ENCODE data around the gene KCNC1.

The KCNC1 gene

DNA sequence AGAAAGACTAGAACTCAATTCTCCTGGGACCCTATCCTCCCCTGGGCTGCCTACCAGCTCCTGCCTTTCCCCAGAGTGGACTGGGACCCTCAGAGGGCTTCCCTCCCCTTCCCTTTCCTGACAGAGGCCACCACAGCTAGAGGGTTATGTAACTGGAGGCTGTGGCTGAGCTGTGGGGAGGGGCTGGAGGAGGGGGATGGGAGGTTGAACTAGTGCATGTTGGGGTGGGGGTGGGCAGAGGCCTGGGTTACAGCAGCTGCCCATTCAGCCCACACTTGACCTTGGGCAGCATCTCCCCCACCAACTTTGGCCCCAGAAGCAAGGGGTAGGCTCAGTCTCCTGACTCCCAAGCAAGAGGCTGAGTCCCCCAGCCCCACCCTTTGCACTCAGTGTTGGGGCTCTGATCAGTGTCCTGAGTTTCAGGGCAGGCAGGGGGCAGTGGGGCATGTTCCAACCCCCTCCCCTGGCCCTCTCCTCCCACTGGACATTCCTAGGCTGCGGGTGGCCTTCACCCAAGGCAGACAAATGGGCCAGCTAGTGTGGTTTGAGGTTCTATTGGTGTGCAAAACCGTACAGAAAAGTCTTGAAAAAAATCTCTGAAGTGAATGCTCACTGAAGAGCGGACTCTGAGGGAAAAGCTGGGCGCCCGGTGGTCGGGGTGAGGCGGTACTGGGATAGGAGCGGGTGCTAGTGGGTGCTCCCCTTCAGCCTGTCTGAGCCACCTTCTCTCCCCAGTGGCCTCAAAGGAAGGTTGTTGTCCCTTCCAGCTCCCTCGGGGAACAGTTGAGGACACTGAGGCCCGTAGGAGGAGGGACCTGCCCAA, 3.8 kb downstream of the KCNC1 start:
- no peak for DNase-seq (ENCODE audit: low read depth)

DNA sequence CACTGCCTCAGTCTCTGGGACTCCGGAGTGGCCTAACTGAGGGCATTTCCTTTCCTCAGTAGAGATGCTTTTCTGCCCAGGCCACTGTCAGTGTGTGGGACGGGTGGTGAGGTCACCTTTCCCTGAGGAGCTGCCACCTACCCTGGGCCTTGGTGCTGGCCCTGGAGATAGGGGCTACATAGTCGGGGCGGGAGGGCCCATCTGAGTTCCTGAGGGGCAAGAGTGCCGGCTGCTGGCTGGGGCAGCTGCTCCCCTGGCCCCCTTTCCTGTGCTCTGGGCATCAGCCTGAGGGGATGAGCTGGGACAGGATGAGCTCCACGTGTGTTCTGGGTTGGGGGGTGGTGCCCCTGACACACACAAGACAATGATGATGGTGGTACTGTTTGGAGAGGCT, 5.4 kb downstream of the KCNC1 start:
- DNase-seq (ENCODE audit: low read depth): no peak

DNA sequence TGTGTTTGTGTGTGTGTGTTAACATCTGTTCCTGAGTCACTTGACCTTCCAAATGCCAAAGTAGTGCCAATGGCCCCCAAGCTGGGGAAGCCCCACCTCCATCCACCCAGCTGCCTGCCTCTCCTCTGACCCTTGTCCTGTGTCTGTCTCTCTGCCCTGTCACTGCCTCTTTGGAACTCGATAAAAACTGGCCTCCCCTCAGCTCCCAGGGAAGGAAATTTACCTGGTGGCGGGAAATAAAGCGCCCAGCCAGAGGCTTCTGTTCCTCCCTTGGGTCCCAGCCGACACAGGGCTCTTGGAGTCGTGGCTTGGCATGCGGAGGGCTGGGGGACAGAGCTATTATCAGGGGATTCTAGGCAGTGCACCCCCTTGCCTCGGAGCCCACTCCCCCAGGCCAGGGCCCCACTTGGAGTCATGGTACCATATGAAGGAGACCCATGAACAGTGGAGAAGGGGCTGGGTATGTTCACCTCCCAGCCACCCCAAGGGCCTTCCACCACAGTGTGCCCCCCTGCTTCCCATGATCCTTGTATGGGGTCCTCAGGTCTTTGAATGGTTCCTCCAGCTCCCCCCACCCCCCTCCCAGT, 6.2 kb downstream of the KCNC1 start:
- DNase-seq (ENCODE audit: low read depth): no peak

DNA sequence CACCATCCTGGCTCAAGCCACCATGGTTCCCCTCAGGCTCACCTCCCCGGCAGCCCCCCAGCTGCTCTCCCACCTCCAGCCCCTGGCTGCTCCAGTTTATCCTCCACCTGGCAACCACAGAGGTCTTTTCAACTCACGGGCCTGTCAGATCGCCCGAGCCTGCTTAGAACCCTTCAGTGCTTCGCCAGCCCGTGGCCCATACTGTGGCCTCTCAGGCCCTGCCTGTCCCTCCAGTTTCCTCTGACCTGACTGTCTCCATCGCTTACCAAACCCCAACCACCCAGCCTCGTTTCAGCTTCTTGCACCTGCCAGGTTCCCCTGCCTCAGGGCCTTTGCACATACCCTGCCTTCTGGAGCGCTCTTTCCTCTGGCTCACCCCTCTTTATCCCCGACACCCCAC, 6.9 kb downstream of the KCNC1 start:
- DNase-seq (ENCODE audit: low read depth): no peak

DNA sequence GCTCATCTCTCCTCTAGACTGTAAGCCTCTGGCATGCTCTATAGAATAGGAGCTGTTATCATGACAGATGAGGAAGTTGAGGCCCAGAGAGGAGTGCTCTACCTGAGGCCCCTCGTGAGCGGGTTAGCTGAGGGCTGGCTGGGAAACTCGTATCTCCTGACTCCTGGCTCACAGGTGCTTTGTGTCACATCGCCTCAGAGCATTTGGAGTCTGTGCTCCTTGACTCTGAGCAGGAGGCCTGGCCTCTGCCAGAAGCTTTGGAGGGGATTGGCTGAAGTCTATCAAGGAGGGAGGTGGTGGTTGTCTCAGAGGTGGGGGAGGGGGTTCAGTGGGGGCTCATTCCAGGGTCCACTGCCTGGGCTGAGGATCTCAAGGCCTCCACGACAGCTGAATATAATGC, 7.4 kb downstream of the KCNC1 start:
- DNase-seq (ENCODE audit: low read depth): no peak

DNA sequence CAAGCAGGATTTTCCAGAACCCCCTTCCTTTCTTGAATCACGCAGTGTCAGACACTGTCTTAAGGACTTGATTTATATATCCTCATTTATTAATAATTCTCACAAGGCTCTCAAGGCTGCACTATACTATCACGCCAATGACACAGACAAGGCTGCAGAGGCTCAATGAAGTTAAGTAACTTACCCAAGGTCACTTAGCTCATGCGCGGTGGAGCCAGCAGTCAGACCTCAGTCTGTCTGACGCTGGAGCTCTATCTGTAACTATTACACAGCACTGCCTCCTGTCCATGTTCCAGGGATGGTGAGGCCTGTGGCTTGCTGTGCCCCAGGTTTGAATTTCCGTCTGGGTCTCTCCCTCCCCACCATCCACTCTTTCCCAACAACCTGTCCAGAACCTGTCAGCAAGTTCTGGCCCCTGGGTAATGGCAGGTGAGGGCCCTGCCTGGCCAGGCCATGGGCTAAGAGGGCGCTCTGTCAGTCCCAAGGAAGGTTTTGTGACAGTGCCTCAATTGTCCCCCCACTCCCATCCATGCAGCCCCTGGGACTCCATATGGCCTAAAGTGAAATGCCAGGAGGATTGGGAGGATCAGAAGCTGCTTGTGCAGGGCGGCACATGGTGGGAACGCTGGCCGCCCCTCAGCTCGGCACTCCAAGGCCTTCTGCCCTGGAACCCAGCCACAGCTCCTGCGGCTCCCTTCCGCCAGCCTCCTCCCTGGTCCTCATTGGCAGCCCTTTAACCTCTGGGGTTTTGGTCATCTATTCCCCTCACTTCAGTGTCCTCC, 8.6 kb downstream of the KCNC1 start:
- no peak for DNase-seq (ENCODE audit: low read depth)

DNA sequence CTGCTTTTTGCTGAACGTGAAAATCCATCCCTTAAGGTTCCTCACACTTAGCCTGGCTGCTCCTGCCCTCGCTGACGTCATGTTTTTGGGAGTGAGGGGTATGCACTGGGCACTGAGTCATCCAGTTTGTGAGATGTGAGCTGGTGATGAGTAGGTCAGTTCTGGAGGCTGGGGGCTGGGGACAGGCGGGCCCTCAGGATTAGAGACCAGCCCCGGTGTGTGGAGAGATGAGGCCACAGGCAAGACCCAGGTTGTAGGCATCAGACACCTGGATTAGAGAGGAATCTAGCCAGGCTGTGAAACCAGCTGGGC, 9.2 kb downstream of the KCNC1 start:
- no peak for DNase-seq (ENCODE audit: low read depth)

DNA sequence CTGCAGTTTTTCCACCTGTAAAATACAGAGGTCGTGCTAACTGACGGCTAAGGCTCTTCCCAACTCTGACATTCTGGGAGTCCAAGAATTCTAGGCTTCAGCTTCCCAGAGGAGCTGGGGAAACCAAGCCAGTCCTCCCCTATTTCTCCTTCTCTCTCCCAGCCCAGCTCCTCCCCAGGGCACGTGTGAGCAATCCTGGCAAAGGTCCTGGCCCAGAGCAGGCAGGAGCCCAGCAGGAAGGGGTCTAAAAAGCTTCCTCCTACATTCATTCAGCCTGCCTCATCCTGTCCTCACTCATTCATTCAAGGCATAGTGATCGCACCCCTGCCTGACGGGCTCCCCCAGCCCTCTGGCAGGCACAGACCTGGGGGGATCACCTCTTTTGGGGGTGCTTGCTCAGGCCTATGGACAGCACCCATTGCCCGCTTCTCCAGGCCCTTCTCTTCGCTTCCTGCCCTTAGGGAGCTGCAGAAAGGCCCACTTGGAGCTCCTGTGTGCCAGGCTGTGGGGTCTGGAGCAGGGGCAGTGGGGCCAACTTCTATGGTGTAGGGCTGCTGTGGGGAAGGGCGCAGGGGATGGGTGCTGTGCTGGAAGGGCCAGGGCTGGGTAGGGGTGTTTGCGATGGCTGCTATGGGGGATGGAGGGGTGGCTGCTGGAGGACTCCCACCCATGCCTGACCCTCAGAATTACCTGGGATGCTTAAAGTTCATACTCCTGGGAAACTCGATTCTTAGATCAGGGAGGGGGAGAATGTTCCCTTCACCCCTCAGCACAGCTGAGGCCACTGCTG, 9.8 kb downstream of the KCNC1 start:
- DNase-seq (ENCODE audit: low read depth): no peak

DNA sequence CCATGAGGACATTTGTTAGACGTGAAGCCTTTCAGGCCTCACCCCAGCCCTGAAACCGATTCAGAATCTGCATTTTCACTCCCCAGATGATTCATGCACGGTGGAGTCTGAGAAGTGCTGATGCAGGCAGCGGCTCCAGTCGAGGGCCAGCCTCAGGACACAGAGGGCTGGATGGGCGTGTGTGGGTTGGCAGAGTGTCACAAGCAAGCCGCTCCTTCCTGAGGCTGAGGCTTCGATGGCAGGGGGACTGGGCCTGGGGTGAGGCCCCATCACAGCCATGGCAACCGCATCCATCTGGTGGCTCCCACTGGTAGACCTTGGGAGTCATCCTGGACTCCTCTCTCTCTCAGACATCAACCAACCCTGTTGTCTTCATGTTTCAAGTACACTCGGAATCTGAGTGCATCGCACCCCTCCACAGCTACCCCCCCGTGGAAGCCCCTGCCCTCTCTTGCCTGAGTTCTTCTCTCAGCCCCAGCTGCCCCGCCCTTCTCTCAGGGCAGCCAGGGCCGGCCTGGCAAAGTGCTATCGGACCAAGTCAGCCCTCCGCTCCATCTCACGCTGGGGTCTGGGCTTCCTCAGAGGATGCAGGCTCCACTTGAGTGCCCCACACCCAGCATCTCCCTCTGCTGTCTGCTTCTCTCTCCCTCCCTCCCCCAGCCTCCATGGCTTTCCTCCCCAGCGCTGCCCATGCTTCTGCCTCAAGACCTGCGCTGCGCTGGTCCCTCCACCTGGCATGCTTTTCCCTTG, 10.6 kb downstream of the KCNC1 start:
- no peak for DNase-seq (ENCODE audit: low read depth)

DNA sequence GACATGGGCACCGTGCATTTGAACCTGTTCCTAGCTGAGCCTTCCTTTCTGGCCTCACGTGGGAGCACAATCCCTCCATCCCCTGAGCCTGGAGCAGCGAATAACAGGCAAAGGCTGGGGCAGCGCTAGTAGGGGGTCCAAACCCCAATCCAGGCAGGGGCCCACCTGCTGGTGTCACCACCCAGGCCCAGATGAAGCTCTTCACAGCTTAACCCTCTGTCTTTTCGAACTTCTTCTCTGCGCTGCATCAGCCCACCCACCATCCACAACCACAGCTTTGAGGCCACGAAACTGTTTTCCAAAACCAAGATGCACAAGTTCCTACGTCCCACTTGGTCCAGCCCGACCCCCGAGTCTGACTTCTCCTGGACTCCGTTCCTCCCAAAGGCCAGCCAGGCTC, 11.5 kb downstream of the KCNC1 start:
- no peak for DNase-seq (ENCODE audit: low read depth)

DNA sequence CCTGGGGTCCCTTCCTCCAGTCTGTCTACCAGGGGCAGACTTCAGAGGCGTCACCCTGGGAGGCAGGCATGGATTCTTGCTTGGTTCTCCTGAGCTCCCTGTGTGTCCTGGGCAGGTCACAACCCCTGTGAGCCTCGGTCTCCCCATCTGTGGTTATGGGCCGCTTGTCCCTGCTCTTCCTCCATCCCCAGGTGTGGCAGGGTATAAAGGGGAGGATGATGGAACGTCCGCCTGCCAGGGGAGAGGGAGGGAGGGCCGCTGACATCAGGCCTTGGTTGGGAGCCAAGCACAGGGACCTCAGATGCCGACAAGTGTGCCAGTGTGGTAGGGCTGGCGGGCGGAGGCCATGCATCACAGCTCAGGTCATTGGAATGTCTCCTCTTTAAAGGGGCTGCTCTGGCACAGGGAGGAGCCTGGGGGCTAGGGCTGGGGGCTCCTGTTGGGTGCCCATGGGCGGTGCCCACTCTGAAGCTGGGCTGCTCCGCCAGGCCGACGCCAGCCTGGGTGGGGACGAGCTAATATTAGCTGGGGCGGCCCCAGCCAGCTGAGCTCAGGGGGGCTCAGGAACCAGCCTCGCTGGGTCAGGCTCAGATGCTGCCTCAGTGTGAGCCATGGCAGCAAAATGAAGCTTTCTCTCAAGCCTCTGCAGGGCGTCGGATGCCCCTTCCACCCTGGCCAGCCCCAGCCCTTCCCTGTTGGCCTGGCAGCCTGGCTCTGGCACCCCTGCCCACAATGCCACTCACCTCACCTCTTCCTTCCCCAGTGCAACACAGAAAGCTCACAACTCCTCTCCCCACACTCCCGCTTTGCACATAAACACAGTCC, 12.8 kb downstream of the KCNC1 start:
- DNase-seq (ENCODE audit: low read depth): no peak

DNA sequence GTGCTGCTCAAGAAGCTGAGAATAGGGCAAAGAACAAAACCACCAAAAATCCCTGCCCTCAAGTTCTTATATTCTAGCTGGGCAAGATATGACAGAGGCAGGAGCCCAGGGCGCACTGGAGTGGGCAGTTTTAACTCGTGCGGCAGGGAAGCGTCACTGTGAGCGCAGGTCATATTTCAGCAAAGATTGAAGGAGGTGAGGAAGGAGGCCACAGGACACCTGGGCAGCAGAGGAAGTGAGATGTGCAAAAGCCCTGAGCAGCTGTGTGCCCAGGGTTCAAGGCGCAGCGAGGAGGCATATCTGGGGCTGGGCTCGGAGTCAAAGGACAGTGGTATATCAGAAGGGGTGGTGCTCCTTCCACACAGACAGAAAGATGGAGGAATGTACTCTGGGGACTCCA, 13.5 kb downstream of the KCNC1 start:
- no peak for DNase-seq (ENCODE audit: low read depth)

DNA sequence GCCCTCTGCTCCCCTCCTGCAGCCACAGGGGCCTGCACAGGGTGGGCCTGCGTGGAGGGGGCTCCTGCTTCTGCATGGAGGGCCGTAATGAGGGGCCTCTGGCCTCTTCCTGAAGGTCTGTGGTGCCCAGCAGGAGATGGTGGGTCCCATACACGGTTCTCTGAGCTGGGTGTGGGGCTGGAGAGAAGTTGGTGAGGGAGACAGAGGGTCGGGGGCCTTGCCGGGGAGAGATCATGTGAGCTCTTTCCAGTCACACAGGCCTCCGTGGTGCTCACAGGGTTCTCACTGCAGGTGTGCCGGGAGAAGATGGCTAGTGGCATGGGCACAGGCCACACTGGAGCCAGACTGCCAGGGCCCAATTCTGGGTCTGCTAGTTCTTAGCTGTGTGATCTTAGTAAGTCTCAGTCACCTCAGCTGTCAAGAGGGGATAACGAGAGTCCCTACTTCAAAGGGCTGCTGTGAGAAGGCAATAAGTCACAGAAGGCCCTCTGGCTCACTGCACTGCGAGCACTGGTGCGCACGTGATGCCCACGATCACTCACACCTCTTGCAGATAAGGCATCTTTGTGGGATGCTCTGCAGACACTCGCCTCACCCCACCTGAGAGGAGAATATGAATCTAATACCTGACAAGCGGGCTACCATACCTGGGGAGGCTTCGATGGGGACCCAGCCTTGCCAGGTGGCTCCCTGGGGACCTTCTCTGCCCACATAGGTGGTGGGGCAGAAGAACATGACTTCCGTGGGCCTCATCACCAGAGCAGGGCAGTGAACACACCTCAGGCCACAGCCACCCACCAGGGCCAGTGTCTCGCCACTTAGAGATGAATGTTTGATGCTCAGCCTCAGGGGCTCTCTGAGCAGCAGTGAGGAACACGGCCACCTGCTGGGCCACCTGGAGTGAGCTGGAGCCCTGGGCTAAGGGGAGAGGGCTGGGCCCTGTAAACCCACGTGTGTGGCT, 14.5 kb downstream of the KCNC1 start:
- no peak for DNase-seq (ENCODE audit: low read depth)

DNA sequence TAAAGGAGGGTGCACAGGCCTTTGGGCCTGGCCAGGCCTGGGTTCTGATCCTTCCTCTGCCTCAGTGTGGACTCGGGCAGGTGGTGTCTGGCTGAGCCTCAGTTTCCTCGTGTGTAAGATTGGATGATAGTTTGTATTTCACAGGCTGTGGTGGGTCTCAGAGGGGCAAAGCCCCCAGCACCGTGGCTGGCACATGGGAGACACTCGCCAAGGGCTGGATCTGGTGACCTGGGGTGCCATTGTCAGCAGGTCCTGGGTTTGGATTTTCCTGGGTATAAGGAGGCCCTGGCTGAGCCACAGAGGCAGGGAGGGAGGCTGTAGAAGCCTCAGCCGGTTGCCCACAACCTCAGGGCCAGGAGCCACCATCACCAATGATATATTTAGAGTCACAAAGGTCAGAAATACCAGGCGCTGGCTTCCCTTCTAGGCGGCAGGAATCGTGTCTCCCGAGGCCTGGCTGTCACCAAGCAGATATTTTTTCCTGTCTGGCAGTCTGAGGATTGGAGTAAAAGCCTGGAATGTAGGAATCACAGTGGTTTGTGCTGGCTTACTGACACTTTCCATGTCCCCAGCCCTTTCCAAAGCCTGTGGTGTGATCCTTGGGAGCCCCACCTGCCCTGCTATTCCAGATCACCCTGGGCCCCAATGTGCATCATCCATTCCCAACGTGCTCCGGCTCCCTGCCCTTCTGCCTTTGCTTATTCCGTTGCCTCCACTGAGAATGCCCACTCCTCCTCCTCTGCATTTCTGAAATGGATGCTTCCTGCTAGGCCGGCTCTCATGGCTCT, 15.6 kb downstream of the KCNC1 start:
- DNase-seq (ENCODE audit: low read depth): no peak

DNA sequence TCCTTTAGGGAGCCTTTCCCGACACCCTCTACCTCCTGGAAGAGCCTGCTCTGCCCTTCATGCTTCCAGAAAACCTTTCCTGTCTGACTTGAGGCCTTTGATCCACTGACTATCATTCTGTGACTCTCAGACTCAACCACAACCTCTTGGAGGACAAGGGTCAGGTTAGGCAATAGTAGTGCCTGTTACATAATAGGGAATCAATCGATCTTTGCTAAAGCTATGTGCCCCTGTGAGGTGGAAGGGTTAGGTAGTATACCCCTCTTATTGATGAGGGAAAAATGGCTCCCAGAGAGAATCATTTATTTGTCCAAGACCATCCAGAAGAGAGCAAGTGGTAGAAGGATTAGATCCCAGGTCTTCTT, 16.2 kb downstream of the KCNC1 start:
- no peak for DNase-seq (ENCODE audit: low read depth)

DNA sequence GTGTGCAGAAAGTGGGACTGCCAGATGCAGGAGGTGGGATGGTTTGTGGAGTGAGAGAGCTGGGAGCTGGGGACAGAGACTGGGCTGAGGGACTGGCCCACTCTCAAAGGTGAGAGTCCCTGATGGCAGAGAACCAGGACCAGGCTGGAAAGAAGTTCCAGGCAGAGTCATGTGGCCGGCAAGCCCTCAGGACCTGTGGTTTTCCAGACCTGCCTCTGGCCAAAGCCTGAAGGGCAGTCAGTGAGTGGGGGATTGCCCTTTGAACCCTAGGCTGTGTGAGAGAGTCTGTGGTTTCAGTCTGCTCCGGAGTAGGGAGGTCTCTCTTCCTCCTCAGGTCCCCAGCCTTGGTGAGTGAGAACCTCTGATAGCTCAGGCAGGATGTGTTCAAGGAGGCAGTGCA, 17.0 kb downstream of the KCNC1 start:
- no peak for DNase-seq (ENCODE audit: low read depth)

DNA sequence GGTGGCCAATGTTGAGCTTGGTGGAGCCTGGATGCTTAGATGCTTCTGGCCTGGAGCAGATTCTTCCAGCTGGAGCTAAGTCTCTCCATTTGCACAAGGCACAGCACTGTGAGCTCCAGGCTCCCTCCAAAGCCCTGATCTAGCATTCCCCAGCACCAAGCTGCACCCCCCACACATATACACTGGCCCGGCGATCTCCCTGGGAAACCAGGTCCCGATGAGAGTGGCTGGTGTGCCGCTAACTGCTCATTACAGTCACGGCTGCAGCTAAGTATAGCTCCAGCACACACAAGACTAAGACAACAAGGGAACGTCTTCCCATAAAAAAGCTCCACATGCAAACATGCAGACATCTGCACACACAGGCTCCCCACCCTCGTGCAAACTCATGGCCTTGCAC, 17.6 kb downstream of the KCNC1 start:
- DNase-seq (ENCODE audit: low read depth): no peak

DNA sequence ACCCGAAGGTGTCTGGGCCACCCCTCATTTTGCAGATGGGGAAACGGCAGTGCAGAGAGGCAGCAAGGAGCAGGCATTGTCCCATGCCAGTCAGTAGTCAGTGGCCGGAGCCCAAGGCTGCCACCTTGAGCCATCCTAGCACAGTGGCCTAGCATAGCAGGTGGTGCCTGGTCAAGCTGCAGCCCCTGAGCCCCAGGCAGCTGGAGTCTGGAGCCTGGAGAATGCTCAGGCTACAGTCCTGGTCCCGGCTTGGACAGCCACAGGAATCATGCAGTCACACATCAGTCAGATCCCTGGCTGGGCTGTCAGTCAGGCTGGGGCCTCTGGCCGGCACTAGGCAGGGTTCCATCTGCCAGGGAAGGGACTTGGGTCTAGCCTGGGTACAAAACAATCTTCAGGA, 18.6 kb downstream of the KCNC1 start:
- DNase-seq (ENCODE audit: low read depth): no peak

DNA sequence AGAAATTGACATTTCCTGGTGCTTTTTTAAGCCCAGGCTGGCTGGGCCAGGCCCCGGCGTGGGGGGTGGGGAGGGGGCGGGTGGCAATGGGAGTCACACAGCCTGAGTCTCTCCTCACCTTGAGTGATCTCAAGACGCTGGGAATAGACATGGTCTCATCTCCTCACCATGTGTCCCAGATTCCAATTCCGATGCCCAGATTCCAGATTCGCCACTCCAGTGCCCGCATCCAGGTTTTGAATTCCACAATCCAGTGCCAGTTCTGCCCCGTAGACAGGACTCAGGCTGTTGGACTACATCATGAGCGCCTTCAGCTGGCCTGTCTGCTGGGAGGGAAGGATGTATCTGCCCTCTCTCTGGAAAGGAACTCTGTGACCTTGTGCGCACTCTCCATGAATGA, 19.1 kb downstream of the KCNC1 start:
- no peak for DNase-seq (ENCODE audit: low read depth)
